Retina (tissue), 1 donor: Measurements from ENCODE around the gene EARS2.
A peak's percentile ranks its signal among the peaks of the same experiment; 100 is the strongest.
"Not testable (repeated sequence)": the region's sequence is repeated elsewhere in the genome, so short reads cannot be mapped to it uniquely, and the experiment has no call there.

Experiments used
- DNase-seq: peaks from one replicate; pipeline ENCODE4 v3.0.0-alpha.2; 2016

The EARS2 gene

DNA sequence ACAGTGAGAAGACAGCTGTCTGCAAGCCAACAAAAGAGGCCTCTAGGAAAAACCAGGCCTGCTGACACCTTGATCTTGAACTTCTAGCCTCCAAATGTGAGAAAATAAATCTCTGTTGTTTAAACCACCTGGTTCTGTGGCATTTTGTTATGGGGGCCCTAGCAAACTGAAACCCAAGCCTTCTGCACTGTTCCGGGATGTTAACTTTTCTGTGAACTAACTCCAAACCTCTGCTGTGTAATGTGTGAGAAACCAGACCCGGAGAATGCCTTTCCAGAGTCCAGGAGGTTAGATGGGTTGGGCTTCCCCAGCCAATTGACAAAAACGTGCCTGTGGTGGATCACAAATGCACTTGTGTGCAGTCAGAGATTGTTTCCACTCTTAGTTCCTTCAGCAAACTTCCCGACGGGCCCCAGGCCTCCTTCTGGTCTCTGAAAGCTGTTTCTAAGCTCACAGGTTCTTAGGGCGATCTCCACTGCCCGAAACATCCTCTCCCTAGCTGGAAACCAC is 33.2 kb downstream of the EARS2 start:
- DNase-seq = no peak

DNA sequence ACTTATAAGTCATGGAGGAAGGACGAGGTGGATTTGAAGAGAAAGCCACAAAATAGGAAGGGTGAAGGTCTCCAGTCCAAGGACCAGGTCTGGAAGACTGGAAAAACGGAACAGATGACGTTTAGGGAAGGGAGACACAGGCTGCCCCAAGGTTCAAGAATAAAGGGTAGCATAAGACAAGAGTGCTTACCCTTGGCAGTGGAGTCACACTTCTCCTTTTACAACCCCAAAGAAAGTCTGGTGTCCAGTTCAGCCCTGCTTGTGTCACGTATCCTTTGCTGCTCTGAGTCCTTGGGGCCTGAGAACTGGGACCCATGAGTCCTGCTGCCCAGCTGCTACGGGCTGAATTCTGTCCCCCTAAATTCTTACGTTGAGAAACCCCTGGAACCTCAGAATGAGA is 33.8 kb downstream of the EARS2 start:
- DNase-seq = no peak

DNA sequence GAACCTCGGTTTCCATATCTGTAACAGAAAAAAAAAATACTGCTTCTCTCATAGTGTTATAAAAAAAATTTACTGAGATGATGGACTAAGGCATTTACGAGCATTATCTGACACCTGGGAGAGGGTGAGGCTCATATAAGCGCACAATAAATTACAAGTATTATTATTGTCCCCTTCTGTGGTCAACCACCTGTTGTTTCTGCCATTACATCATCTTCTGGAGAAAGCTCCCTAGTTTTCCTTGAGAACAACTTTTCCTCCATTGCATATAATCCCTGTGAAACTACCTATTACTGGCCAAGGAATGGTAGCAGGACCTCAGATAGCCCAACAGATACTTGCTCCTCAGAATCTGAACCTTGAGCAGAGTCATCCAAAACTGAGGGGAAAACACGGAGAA is 35.2 kb downstream of the EARS2 start:
- no peak for DNase-seq

DNA sequence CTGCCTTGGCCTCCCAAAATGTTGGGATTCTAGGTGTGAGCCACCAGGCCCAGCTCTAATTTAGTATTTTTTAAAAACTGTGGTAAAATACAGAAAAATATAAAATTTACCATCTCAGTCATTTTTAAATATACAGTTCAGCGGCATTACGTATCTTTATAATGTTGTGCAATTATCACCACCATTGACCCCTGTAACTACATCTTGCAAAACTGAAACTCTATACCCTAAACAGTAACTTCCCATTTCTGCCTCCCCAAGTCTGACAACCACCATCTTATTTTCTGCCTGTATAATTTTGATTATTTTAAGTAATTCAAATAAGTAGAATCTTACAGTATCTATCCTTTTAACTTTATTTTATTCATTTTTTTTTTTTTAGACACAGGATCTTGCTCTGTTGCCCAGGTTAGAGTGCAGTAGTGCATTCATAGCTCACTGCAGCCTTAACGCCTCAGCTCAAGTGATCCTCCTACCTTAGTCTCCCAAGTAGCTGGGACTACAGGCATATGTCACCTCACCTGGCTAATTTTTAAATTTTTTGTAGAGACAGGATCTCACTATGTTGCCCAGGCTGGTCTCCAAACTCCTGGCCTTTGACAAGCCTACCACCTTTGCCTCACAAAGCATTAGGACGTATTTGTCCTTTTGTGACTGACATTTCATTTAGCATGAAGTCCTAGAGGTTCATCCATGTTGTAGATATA is 36.0 kb downstream of the EARS2 start:
- DNase-seq = no peak

DNA sequence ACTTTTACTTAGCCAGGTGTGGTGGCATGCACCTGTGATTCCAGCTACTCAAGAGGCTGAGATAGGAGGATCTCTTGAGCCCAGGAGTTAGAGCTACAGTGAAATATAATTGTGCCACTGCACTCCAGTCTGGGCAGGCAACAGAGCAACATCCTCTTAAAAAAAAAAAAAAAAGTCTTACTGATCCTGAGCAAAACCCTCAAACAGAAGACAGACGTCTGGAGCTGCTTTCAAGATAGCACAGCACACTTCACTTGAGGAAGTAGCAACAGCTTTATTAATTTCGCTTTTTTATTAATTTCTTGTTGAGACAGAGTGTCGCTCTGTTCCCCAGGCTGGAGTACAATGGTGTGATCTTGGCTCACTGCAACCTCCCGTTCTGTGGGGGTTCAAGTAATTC is 36.6 kb downstream of the EARS2 start:
- DNase-seq = no peak

DNA sequence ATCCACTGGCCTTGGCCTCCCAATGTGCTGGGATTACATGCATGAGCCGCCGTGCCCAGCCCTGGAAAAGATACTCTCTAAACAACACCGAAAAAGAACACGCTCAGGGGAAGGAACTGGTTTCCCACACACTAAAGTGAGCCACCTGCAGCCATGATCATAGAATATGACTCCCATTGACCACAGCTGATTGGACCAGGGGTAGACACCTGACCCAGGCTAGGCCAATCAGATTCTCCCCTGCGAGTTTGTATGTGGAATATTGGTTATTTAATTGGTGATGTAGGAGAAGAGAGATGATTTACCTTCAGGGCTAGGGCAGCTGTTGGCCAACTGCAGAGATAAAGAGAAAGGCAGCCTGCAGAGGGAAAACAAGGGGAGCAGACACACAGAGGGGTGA is 37.9 kb downstream of the EARS2 start:
- no peak for DNase-seq

DNA sequence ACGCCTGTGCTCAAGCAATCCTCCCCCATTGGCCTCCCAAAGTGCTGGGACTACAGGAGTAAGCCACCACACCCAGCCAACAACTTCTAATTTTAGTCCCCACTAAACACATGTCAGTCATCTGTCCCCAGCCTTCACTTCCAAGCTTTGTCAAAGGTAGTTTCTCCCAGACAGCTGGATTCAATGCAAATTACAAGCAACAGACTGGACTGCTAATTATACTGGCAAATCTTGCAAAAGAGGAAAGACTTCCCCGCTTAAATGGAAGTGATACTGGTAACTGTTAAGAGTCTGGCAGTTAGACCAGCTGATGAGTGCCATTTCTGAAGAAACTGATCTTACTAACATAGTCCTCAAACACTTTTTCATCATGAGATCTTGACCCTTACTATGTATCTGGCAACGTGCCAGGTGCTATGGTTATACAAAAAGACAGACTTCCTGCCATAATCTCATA is 38.7 kb downstream of the EARS2 start:
- no peak for DNase-seq

DNA sequence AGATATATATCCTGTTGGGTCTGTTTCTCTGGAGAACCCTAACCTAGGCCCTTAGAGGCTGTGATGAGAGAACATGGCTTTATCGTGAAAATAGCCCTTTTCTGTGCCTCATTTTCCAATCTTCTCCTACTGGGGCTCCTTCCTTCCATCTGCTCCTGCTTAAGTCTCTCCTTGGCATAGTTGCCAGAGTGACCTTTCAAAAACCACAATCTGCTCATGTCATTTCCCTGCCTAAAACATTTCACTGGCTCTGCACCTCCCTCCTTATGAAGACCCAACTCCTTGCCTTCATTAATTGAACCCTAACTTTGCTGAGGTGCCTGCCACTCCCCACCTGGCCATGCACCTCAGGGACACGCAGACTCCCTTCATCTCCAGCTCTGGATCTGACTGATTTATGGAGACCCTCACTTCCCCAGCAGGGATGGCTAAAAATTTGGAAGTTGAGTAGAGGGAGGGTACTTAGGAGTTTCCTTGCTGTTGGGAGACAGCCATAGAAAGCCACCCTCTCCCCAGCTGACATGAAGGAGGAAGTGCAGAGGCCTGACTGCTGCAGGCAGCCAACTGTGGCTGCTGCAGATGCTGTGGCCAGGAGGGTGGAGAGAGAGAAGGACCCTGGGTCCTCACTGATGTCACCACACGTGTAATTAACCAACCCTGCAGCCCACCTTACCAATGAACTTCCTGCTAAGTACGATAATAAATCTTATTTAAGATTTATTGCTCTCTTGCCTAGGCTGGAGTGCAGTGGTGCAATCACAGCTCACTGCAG is 40.6 kb downstream of the EARS2 start:
- DNase-seq = no peak

DNA sequence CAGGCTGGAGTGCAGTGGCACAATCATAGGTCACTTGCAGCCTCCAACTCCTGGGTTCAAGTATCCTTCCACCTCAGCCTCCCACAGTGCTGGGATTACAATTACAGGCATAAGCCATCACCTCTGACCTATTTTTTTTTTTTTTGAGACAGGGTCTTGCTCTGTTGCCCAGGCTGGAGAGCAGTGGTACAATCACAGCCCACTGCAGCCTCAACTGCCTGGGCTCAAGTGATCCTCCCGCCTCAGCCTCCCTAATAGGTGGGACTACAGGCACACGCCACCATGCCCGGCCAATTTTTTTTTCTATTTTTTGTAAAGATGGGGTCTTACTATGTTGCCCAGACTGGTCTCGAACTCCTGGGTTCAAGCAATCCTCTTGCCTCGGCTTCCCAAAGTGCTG is 41.3 kb downstream of the EARS2 start:
- DNase-seq = no peak

DNA sequence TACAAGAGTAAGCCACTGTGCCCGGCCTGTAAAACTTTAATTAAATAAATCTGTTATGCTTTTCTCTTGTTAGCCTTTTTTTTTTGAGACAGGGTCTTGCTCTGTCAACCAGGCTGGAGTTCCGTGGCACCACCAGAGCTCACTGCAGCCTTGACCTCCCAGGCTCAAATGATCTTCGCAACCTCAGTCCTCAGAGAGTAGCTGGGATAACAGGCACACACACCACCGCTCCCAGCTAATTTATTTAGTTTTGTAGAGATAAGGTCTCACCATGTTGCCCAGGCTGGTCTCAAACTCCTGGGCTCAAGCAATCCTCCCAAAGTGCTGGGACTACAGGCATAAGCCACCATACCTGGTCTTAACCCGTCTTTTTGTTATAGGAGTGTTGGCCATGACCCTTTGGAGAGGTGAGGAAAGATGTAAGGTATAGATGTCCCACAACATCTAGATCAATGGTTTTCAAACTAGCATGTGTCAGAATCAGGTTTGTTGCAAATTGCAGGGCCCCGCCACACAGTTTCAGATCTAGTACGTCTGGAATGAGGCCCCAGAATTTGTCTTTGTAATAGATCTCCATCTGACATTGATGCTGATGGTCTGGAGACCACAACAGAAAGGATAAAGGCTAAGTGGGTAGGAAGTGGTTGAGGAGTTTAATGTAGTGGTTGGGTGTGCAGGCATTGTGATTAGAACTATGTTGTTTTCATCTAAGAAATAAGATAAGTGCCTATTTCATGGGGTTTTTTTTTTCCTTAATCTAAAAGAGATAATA is 42.6 kb downstream of the EARS2 start:
- no peak for DNase-seq

DNA sequence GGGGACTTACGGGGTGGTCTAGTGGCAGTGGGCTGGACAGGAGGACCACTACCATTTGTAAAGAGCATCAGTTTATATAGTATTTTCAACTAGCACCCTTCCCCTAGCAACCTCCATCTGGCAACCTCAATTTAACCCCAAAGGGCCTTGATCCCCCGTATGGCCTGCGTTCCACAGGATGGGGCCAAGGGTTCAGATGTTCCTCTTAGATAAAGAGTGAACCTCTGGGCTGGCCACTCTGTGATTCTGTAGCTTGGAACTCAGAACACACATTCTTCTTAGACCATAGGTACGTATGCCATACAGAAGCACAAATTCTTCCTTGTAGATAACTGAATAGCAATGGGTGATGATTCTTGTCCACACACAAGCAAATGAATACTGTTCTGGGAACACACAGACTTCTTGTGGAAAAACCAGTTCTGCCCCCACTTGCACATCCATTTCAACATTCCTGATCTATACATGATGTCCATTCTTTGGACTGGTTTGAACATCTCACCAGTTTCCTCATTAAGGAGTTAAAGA is 44.9 kb downstream of the EARS2 start:
- DNase-seq = no peak

DNA sequence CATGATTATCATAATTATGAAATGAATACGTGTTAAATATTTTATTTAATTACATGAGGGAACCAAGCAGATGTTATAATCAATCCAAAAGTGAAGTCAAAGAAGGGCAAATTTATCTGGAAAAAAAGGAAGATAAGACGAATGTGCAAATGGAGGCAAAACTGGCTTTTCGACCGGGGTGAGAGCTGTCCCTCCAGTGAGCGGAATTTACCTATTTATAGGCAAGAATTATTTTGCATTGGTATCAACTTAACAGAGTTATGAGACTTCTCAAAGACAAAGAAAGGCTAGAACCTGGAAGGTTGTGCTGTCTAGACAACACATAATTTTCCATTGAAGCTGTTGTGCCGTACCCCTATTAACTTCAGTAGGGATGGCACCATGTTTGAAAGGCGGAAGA is 45.4 kb downstream of the EARS2 start:
- DNase-seq = no peak

DNA sequence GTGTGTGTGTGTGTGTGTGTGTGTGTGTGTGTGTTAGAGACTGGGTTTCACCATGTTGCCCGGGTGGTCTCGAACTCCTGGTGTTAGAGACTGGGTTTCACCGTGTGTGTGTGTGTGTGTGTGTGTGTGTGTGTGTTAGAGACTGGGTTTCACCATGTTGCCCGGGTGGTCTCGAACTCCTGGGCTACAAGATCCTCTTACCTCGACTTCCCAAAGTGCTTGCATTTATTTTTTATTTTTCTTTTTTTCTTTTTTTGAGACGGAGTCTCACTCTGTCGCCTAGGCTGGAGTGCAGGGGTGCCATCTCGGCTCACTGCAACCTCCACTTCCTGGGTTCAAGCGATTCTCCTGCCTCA is 46.3 kb downstream of the EARS2 start:
- not testable (repeated sequence) for DNase-seq

DNA sequence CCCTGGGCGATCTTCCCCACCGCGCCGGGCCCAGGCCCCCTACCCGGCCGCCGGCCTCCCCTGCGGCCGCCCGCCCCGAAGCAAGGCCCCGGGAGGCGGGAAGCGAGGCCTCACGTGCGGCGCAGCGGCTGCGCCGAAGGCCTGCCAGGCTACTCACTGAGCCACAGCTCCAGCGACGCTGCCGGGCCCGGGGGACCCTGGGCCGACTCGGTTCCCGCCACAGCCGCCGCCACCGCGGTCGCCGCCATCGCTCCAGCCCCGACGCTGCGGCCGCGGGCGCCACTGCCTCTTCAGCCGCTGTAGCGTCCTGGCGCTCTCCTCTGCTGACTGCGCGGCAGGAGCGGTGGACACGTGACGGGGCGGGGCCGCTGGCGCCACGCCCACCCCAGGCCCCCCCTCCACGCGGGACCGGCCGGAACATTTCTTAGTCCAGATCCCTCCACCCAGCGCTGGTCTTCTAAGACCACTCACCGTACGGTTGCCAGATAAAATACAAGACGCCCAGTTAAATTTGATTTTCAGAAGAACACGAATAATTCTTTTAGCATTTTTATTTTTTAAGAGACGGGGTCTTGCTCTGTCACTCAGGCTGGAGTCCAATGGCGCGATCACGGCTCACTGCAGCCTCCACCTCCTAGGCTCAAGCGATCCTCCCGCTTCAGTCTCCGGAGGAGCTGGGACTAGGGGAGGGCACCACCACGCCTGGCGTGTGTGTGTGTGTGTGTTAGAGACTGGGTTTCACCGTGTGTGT is 46.8 kb downstream of the EARS2 start, which contains the start of gene GGA2:
GGA2 (minus strand) TSS at position 331 of the 751 bp plus-strand sequence; CDS start at position 248, 83 bp downstream.
- peak; percentile 92 for DNase-seq

DNA sequence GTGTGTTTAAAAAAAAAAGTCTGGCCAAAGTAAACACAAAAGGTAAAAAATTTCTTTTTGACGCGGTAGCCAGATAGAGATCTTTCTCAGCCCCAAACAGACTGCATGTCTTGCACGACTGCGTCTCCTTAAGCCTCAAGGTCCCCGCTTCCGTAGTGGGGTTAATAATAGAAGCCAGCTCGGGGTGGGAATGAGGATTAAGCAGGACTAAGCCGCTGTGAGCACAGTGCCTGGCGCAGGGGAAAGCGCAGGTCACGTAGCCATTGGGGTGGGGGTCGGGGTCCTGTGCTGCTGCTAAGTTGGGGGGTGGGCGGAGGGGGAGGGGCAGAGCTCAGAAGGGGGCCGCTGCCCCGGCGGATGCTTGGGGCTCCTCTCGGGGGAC is 47.4 kb downstream of the EARS2 start:
- peak; percentile 61 for DNase-seq

DNA sequence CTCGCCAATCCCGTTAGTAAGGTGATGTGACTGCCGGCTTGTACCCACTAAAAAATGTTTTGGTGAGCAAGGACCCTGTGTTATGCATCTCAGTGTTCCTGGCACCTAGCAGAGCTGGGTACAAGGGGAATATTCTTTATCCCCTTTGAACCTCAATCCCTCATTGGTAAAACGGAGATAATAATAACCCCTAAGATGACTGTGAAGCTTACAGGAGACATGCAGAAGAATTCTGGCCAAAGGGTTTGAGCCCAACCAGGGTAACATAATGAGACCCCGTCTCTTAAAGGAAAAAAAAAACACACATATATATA is 47.8 kb downstream of the EARS2 start:
- no peak for DNase-seq

DNA sequence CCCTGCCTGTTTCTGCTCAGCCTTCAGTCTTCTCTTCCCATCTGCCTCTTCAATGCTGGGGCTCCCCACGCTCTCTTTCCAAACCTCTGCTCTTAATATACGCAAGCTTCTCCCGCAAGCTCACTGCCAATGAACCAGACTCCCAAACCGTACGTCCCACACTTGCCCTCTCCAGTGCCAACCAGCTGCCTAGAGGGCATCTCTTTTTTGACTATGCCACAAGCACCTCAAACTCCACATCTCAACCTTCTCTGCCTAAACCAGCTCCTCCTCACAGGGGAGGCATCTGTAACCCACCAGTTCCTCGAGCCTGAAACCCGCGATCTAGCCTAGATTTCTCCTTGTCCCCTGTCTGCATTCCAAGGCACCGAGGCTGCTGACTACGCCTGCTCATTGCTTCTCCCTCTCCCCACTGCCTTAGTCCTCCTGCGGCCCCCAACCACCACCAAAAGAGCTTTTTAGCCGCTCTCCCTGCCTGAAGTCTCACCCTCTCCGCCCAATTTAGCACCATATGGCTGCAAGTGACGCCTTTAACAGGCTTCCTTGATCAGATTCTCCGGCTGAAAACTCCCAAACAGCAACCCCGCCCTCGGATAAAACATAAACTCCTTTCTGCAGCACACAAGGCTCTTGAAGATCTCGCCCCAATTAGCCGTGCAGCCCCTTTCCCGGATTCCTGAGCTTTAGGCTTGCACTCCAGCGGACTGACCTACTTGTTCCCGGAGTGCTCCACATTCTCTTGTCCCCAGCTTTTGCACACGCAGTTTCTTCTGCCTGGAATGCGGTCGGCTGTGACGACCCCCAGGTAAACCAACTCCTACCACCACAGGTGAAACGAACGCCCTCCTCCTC is 48.3 kb downstream of the EARS2 start:
- DNase-seq = peak; percentile 71

DNA sequence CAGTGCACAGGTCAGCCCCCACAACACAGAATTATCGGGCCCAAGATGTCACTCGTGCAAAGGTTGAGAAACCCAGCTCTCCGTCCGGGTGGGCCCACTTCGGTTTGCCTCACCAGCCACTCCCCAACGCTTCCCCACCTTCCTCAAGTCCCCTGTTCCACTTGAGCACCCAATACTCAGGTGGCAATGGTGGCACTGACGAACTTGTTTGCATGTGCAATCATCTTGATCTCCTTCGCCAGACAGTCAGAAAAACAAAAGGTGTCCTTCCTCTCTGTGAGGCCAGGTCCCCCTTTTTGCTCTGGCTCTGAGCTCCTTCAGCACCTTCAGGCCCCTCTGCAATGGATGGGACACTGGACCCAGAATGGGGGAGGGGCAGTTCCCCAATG is 50.5 kb downstream of the EARS2 start:
- DNase-seq = no peak

DNA sequence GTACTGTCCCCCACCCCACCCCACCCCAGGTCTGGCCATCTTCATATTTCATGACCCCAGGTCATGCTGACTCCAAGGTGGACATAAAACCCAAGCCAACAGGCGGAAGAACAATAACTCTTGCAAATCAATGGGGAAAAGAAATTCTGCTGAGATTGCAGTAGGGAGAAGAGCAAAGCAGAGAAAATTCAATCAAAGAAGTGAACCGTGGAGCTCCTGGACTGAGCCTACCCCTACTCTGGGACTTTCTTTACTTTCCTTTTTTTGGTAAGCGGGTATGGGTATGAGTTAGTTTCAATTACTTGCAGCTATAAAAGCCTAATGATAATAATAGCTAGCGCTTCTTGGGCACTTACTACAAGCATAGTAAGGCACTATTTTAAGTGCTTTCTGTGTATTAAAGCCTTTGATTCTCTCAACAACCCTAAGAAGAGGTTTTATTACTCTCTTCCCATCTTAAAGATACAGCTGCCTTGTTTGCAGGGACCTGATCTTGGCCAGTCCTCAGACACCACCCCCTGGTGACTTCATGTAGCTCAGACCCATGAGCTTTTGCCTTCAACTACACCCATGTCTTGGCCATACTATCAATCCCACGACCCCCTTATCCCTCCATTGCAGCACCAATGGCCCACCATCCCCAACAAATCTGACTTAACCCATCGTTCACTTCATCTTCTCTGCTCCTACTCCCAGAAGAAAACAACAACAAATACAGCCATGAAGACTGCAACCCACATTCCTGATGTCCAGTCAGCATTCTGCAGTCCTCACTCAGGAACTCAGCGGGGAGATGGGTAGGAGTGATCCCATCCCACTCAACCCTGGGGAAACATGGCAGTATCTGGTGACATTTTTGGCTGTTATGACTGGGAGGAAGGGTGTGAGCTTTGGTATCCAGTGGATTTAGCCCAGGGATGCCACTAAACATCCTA is 51.2 kb downstream of the EARS2 start:
- no peak for DNase-seq

DNA sequence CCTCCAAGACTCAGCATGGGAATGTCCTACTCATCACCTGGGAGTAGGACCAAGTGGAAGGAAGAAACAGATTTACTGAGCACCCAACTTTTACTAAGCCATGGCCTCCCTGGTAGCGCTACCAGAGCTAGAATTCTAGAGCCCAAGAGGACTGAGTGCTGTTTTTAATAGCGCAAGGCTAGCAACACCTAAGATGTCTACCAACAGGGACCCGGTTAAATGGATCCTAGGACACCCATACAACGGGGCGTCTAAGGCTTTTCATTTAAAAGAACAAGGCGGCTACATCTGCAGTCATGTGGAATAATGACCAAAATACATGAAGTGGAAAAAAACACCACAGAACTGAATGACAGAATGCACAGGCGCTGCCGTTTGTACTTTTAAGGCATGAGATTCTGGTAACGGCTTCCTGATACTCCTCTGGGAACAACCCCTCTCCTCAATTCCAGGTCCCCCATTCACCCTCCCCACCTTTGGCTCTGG is 51.9 kb downstream of the EARS2 start:
- peak; percentile 72 for DNase-seq
